ENCODE data around the gene KRTCAP3.

The KRTCAP3 gene

GRCh38 chr2:27471961-27472360 lies 29.8 kb downstream of the KRTCAP3 start:
- Histone ChIP-seq H3K9me3 (ENCODE audit: control insufficient read depth in 5 of 5, low read length in 5 of 5) (no peaks in the 10 kb centered on the region), H3K9ac (ENCODE audit: low read length in 5 of 5) (no peak overlapping the region), H3K36me3 (ENCODE audit: control insufficient read depth in 5 of 5, insufficient read depth in 5 of 5, low read length in 5 of 5) (peaks cover 28 to 40% (median 36%) of the 10 kb centered on the region in 5 donors), H3K4me3 (ENCODE audit: low read depth in 1 of 5, low read length in 5 of 5) (no peak overlapping the region), H3K27me3 (ENCODE audit: control insufficient read depth in 5 of 5, insufficient read depth in 4 of 5, low read length in 5 of 5) (no peaks in the 10 kb centered on the region), H3K4me1 (ENCODE audit: control insufficient read depth in 5 of 5, insufficient read depth in 5 of 5, low read length in 5 of 5) (no peaks in the 10 kb centered on the region), H3K27ac (ENCODE audit: low read depth, low read length) (no peak overlapping the region)

- no peaks in the 10 kb centered on the region for H3K27me3 ChIP-seq (ENCODE audit: control insufficient read depth in 5 of 5, insufficient read depth in 4 of 5, low read length in 5 of 5)
- no peak overlapping the region for H3K4me3 ChIP-seq (ENCODE audit: low read depth in 1 of 5, low read length in 5 of 5)
- peak overlapping the region in 1 of 5 donors; percentile 36 for H3K9ac ChIP-seq (ENCODE audit: low read length in 5 of 5)
- peaks cover 9 to 36% (median 32%) of the 10 kb centered on the region in 5 donors for H3K36me3 ChIP-seq (ENCODE audit: control insufficient read depth in 5 of 5, insufficient read depth in 5 of 5, low read length in 5 of 5)
- peaks cover 0 to 16% (median 14%) of the 10 kb centered on the region in 5 donors for H3K4me1 ChIP-seq (ENCODE audit: control insufficient read depth in 5 of 5, insufficient read depth in 5 of 5, low read length in 5 of 5)
- no peaks in the 10 kb centered on the region for H3K9me3 ChIP-seq (ENCODE audit: control insufficient read depth in 5 of 5, low read length in 5 of 5)
- no peak overlapping the region for H3K27ac ChIP-seq (ENCODE audit: low read depth, low read length)
Observed at GRCh38 chr2:27485496-27485895, 43.3 kb downstream of the KRTCAP3 start.

DNA sequence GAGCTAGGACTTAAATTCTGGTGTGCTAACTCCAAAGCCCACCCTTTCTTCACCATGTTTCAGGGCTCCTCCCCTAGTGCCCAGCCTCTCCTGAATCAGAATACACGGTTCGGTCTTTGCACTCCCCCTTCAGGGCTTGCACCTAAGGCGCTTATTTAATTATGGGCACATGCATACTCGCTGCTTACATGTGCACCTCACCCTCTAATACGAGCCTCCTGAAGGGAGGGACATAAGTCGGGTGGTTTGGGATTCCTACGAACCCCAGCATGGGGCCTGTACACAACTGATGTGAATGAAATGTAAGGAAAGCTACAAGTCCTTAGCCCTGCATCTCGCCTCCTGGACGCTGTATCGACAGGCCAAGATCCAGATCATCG lies 46.9 kb downstream of the KRTCAP3 start:
- H3K4me3 ChIP-seq (ENCODE audit: low read depth in 1 of 5, low read length in 5 of 5), result peak overlapping the region; percentile 62 to 89 (median 86)
- peak overlapping the region in 4 of 5 donors; percentile 0 to 86 (median 34) for H3K9ac ChIP-seq (ENCODE audit: low read length in 5 of 5)
- peaks cover 0 to 27% (median 12%) of the 10 kb centered on the region in 5 donors for H3K36me3 ChIP-seq (ENCODE audit: control insufficient read depth in 5 of 5, insufficient read depth in 5 of 5, low read length in 5 of 5)
- peaks cover 1 to 22% (median 19%) of the 10 kb centered on the region in 5 donors for H3K4me1 ChIP-seq (ENCODE audit: control insufficient read depth in 5 of 5, insufficient read depth in 5 of 5, low read length in 5 of 5)
- no peaks in the 10 kb centered on the region for H3K27me3 ChIP-seq (ENCODE audit: control insufficient read depth in 5 of 5, insufficient read depth in 4 of 5, low read length in 5 of 5)
- H3K9me3 ChIP-seq (ENCODE audit: control insufficient read depth in 5 of 5, low read length in 5 of 5), result no peaks in the 10 kb centered on the region
- peak overlapping the region; percentile 8 for H3K27ac ChIP-seq (ENCODE audit: low read depth, low read length)

DNA sequence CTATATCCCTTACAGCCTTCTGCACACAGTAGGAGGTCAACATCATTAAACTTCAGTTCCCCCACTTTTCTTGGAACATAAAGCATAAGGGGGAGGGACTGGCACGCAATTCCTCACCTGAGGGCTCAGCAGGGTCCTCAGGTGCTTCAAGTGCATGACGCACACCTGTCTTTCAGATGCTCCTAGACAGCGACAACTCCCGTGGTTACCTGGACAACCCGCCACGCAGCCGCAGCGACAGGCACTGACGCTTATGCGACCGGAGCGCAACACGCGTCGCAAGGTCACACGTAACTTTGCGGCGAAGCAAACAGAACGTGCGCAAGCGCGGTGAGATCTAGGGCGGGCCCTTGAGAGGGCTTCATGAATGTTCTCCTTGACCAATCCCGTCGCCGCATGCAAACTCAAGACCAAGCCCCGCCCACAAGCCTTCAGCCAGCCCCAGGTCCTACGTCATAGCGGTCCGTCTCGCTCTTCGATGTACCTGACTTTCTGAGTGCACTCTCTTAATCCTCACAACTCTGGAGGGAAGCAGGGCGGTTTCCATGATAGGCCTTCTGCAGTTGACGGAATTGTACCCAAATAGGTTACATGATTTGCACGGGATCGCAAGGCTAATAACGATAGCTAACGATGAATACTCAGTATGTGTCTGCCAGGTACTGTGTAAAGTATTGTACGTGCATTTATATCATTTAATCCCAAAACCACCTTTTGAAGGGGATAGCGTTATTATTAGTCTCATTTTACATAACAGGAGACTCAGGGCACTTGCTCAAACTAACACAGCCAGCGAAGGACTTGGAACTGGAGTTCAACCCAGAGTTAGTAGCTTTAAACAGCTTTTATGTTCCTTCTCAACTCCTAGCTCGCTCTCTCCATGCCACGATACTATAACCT lies 47.6 kb downstream of the KRTCAP3 start, which contains the start of gene IFT172:
IFT172 (minus strand) TSS at position 246 of the 900 bp plus-strand sequence; CDS start at position 156, 90 bp downstream.
- Histone ChIP-seq H3K27ac (ENCODE audit: low read depth, low read length) (peak within 1 kb of the TSS; percentile 88), H3K9ac (ENCODE audit: low read length in 5 of 5) (peak within 1 kb of the TSS; percentile 51 to 86 (median 66))

GRCh38 chr2:27492557-27492956 lies 50.4 kb downstream of the KRTCAP3 start:
- Histone ChIP-seq H3K9me3 (ENCODE audit: control insufficient read depth in 5 of 5, low read length in 5 of 5) (no peaks in the 10 kb centered on the region), H3K27ac (ENCODE audit: low read depth, low read length) (peak overlapping the region; percentile 88)

More for the DNA sequence above, 47.6 kb downstream of the KRTCAP3 start, which contains the start of gene IFT172:
- Histone ChIP-seq H3K27me3 (ENCODE audit: control insufficient read depth in 5 of 5, insufficient read depth in 4 of 5, low read length in 5 of 5) (peaks cover 0 to 3% (median 0%) of the 10 kb centered on the region in 5 donors), H3K4me3 (ENCODE audit: low read depth in 1 of 5, low read length in 5 of 5) (peak within 1 kb of the TSS; percentile 62 to 89 (median 86)), H3K9me3 (ENCODE audit: control insufficient read depth in 5 of 5, low read length in 5 of 5) (no peaks in the 10 kb centered on the region), H3K36me3 (ENCODE audit: control insufficient read depth in 5 of 5, insufficient read depth in 5 of 5, low read length in 5 of 5) (peaks cover 0 to 22% (median 9%) of the 10 kb centered on the region in 5 donors), H3K4me1 (ENCODE audit: control insufficient read depth in 5 of 5, insufficient read depth in 5 of 5, low read length in 5 of 5) (peaks cover 3 to 29% (median 24%) of the 10 kb centered on the region in 5 donors)

DNA sequence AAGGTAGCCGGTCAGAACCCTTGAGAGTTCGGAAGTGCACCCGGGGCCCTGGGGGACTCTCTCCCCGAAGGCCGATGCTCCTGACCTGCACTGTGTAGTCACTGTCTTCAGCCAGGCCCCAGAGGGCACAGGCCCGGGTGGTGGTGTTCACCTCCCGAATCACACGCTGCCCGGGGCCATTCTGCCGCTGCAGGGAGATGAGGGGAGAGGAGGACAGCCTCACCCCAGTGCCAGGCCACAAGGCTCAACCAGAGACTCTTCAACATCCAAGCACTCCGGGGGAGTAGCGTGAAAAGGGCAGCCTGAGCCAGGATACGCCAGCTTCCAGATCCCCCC lies 51.7 kb downstream of the KRTCAP3 start:
- peaks cover 0 to 17% (median 8%) of the 10 kb centered on the region in 5 donors for H3K36me3 ChIP-seq (ENCODE audit: control insufficient read depth in 5 of 5, insufficient read depth in 5 of 5, low read length in 5 of 5)
- peak overlapping the region; percentile 72 to 82 (median 74) for H3K4me3 ChIP-seq (ENCODE audit: low read depth in 1 of 5, low read length in 5 of 5)
- peaks cover 0 to 10% (median 0%) of the 10 kb centered on the region in 5 donors for H3K27me3 ChIP-seq (ENCODE audit: control insufficient read depth in 5 of 5, insufficient read depth in 4 of 5, low read length in 5 of 5)
- peak overlapping the region; percentile 88 for H3K27ac ChIP-seq (ENCODE audit: low read depth, low read length)
- peak overlapping the region; percentile 31 to 89 (median 74) for H3K9ac ChIP-seq (ENCODE audit: low read length in 5 of 5)
- no peaks in the 10 kb centered on the region for H3K9me3 ChIP-seq (ENCODE audit: control insufficient read depth in 5 of 5, low read length in 5 of 5)
- H3K4me1 ChIP-seq (ENCODE audit: control insufficient read depth in 5 of 5, insufficient read depth in 5 of 5, low read length in 5 of 5), result peaks cover 3 to 31% (median 26%) of the 10 kb centered on the region in 5 donors

More at GRCh38 chr2:27492557-27492956, 50.4 kb downstream of the KRTCAP3 start:
- Histone ChIP-seq H3K36me3 (ENCODE audit: control insufficient read depth in 5 of 5, insufficient read depth in 5 of 5, low read length in 5 of 5) (peaks cover 0 to 17% (median 8%) of the 10 kb centered on the region in 5 donors), H3K9ac (ENCODE audit: low read length in 5 of 5) (peak overlapping the region in 1 of 5 donors; percentile 48), H3K4me1 (ENCODE audit: control insufficient read depth in 5 of 5, insufficient read depth in 5 of 5, low read length in 5 of 5) (peaks cover 3 to 35% (median 28%) of the 10 kb centered on the region in 5 donors), H3K27me3 (ENCODE audit: control insufficient read depth in 5 of 5, insufficient read depth in 4 of 5, low read length in 5 of 5) (peaks cover 0 to 10% (median 0%) of the 10 kb centered on the region in 5 donors), H3K4me3 (ENCODE audit: low read depth in 1 of 5, low read length in 5 of 5) (no peak overlapping the region)

All from subcutaneous abdominal adipose tissue (tissue), 5 donors.